ENCODE measurements around the gene CGA.

GRCh38 chr6:87053312-87053711 lies 41.6 kb downstream of the CGA start:
- TF ChIP-seq GATA2 (IDR thresholded peaks at IDR 0.05; ENCODE audit: low read depth, low read length) (no peak), GATA3 (IDR thresholded peaks at IDR 0.05; ENCODE audit: low read depth, low read length) (no peak)
